Liver (tissue), 3 donors: ENCODE measurements around the gene PANX1.

Experiments
- CTCF ChIP-seq: fragments of 150-350 bp; IDR thresholded peaks from 2 replicates; pipeline ENCODE4 v1.5.1; 2017; ENCODE audit warnings: improper control_type of control experiment, low read depth, low read length; ENCODE audit not compliant: missing input control
- EGR1 ChIP-seq, 2 donors: IDR thresholded peaks; 2 replicates each; pipeline ENCODE4 v1.6.1; 2016 to 2018; ENCODE audit warnings: antibody characterized with exemption in 2 of 2, low read depth in 2 of 2
- GABPA ChIP-seq, 2 donors: IDR thresholded peaks in 1 of 2; conservative IDR thresholded peaks in 1 of 2; 2 replicates each; pipeline ENCODE4 v1.6.1; 2016; ENCODE audit warnings: antibody characterized with exemption in 2 of 2, mild to moderate bottlenecking in 1 of 2, moderate library complexity in 1 of 2
- JUND ChIP-seq, 2 donors: IDR thresholded peaks; 2 replicates each; pipeline ENCODE4 v1.6.1; 2016; ENCODE audit warnings: antibody characterized with exemption in 2 of 2
- MAX ChIP-seq: IDR thresholded peaks from 2 replicates; pipeline ENCODE4 v1.6.1; 2016; ENCODE audit warnings: antibody characterized with exemption
- RAD21 ChIP-seq, 2 donors: IDR thresholded peaks; 2 replicates each; pipeline ENCODE4 v1.6.1; 2016; ENCODE audit warnings: antibody characterized with exemption in 2 of 2, mild to moderate bottlenecking in 2 of 2
- REST ChIP-seq: IDR thresholded peaks from 2 replicates; pipeline ENCODE4 v1.6.1; 2016; ENCODE audit warnings: antibody characterized with exemption, mild to moderate bottlenecking
- RXRA ChIP-seq, 2 donors: IDR thresholded peaks; 2 replicates each; pipeline ENCODE4 v1.6.1; 2017 to 2018; ENCODE audit warnings: antibody characterized with exemption in 2 of 2, mild to moderate bottlenecking in 1 of 2
- TAF1 ChIP-seq: conservative IDR thresholded peaks from 2 replicates; pipeline ENCODE4 v1.6.1; 2016; ENCODE audit warnings: antibody characterized with exemption, mild to moderate bottlenecking
- YY1 ChIP-seq: IDR thresholded peaks from 2 replicates; pipeline ENCODE4 v1.6.1; 2016; ENCODE audit warnings: antibody characterized with exemption, mild to moderate bottlenecking
- ZBTB33 ChIP-seq: IDR thresholded peaks from 2 replicates; pipeline ENCODE4 v1.6.1; 2016; ENCODE audit warnings: antibody characterized with exemption
- donor health status: healthy.
- donor health status: healthy.

- TF ChIP-seq CTCF (no peak), MAX (no peak), ZBTB33 (no peak), REST (no peak), JUND (IDR thresholded peaks at IDR 0.05) (no peak), RAD21 (IDR thresholded peaks at IDR 0.05) (no peak), RXRA (IDR thresholded peaks at IDR 0.05) (no peak), GABPA (IDR thresholded peaks at IDR 0.05 in 1 of 2, conservative IDR thresholded peaks at IDR 0.05 in 1 of 2) (no peak), TAF1 (no peak), YY1 (no peak), EGR1 (IDR thresholded peaks at IDR 0.05; ENCODE audit: low read depth in 2 of 2) (no peak)
These were observed 70.1 kb downstream of the PANX1 start for GRCh38 chr11:94198718-94199117.
